ENCODE results near the gene KANK2. TPM values are rescaled to one million over a fixed set of nuclear protein-coding genes. Genes with fewer than 3 reads are reported as not detected.

Gene KANK2
- total RNA-seq: 100 to 1,000 TPM; 156 to 414 (median 327) TPM

GRCh38 chr19:11197291-11198174 lies at the start of gene KANK2:
TSS of gene KANK2 (minus strand) at chr19:11197545. CDS start at chr19:11194511, 3,034 bp downstream.
- no peak for TF ChIP-seq CTCF (IDR thresholded peaks at IDR 0.05; ENCODE audit: low read depth)

GRCh38 chr19:11246941-11247340 lies 49.6 kb upstream of the KANK2 start:
- TF ChIP-seq CTCF (IDR thresholded peaks at IDR 0.05; ENCODE audit: low read depth): no peak

- no peak for TF ChIP-seq CTCF (IDR thresholded peaks at IDR 0.05; ENCODE audit: low read depth)
Measured at GRCh38 chr19:11244846-11245589, 47.7 kb upstream of the KANK2 start.

GRCh38 chr19:11243798-11244169 lies 46.4 kb upstream of the KANK2 start:
- no peak for TF ChIP-seq CTCF (IDR thresholded peaks at IDR 0.05; ENCODE audit: low read depth)

GRCh38 chr19:11242864-11243797 lies 45.8 kb upstream of the KANK2 start:
- no peak for TF ChIP-seq CTCF (IDR thresholded peaks at IDR 0.05; ENCODE audit: low read depth)

- no peak for TF ChIP-seq CTCF (IDR thresholded peaks at IDR 0.05; ENCODE audit: low read depth)
Measured at GRCh38 chr19:11242025-11242424, 44.7 kb upstream of the KANK2 start.

All from subcutaneous adipose tissue (tissue), 4 donors.